Heart left ventricle (tissue), 16 donors: ENCODE measurements around the gene SHISA9. TPM values are rescaled to one million over a fixed set of nuclear protein-coding genes. Genes with fewer than 3 reads are reported as not detected.

Experiments
- ATAC-seq, 4 donors: fragments of 200-7000 bp; cut with Tn5 transposase; one replicate each; pipeline ENCODE4 v1.9.1; 2020 to 2022; ENCODE audit warnings: moderate library complexity in 4 of 4, mild to moderate bottlenecking in 3 of 4, moderate number of reproducible peaks in 1 of 4
- DNase-seq, 5 donors: peaks; one replicate each; pipeline ENCODE4 v3.0.0-alpha.2; 2020
- H3K27ac ChIP-seq, 12 donors: fragments of 200-600 bp; sonication (generic) in 4 of 12; one replicate each; pipeline versions ENCODE4 v1.5.0 to v1.8.0; 2016 to 2022; ENCODE audit warnings: mild to moderate bottlenecking in 2 of 12
- H3K27me3 ChIP-seq, 9 donors: fragments of 200-600 bp; sonication (generic) in 2 of 9; one replicate each; pipeline versions ENCODE4 v1.5.1 to v1.8.0; 2016 to 2022; ENCODE audit warnings: mild to moderate bottlenecking in 3 of 9
- H3K36me3 ChIP-seq, 9 donors: fragments of 200-600 bp; sonication (generic) in 2 of 9; one replicate each; pipeline versions ENCODE4 v1.5.0 to v1.8.0; 2018 to 2022; ENCODE audit warnings: mild to moderate bottlenecking in 2 of 9
- H3K4me1 ChIP-seq, 12 donors: fragments of 200-600 bp; sonication (generic) in 4 of 12; one replicate each; pipeline versions ENCODE4 v1.5.0 to v1.8.0; 2016 to 2022; ENCODE audit warnings: mild to moderate bottlenecking in 3 of 12
- H3K4me3 ChIP-seq, 12 donors: fragments of 200-600 bp; sonication (generic) in 4 of 12; one replicate each; pipeline versions ENCODE4 v1.5.0 to v1.8.0; 2017 to 2022; ENCODE audit warnings: mild to moderate bottlenecking in 9 of 12, moderate library complexity in 4 of 12
- H3K9me3 ChIP-seq, 12 donors: fragments of 200-600 bp; sonication (generic) in 4 of 12; one replicate each; pipeline versions ENCODE4 v1.5.0 to v1.8.0; 2016 to 2022; ENCODE audit warnings: mild to moderate bottlenecking in 1 of 12
- POLR2A ChIP-seq, 2 donors: fragments of 450-650 bp; IDR thresholded peaks; one replicate each; pipeline ENCODE4 v1.6.1; 2017; ENCODE audit warnings: antibody characterized with exemption in 2 of 2, mild to moderate bottlenecking in 2 of 2, moderate library complexity in 2 of 2
- WGBS, 4 donors: extraction: QIAGEN DNeasy Blood & Tissue Kit in 2 of 4; methylation state at CpG; one replicate each; pipeline versions ENCODE4 v1.1.5 to v1.1.7; 2013 to 2018; 5-methylcytosine and 5-hydroxymethylcytosine counted together
- intact Hi-C, 10 donors: fragments of 100-400 bp; cut with DNase I; formaldehyde crosslinking; loops; one replicate each; pipeline versions ENCODE4 v1.11.1 to v1.14.2; 2022
- polyA plus RNA-seq, 2 donors: library from polyadenylated mRNA; stranded (reverse); fragments of 200-250 nt; gene quantifications; one replicate each; pipeline ENCODE4 v1.2.3, GENCODE V29; 2013
- total RNA-seq, 9 donors: library from RNA; depleted of rRNA in 2 of 9; stranded (reverse); fragments of >200 nt in 2 of 9; fragmentation: NEBNext Ultra II Directional in 3 of 9; extraction: Animal tissue kit (Norgen Biotek cat#: 25700) in 3 of 9; gene quantifications; one replicate each; pipeline versions ENCODE4 v1.1.0 to v1.2.4, GENCODE V29; 2016 to 2023
- TF ChIP-seq, protein P1 (sequence below), 12 donors: fragments of 200-600 bp; sonication (generic) in 4 of 12; IDR thresholded peaks; one replicate each; pipeline versions ENCODE4 v1.5.0 to v1.8.0; 2018 to 2022; ENCODE audit warnings: antibody characterized with exemption in 12 of 12, mild to moderate bottlenecking in 5 of 12
- donor health status: ischemic (EF 13 %, LVEDD 7.1; RV severe dilation, severe dysfunction).
- donor health status: healthy with polysubstance abuse.
- donor health status: DM: no; HTN: yes; CAD: no.
- donor health status: DM: no; HTN: no; CAD: no.
- donor health status: ischemic (EF 25% LVEDD 6.9; RV normal size, moderate dysfunction).
- donor health status: ischemic (EF 25% LVEDD 5.7; RV mildly dilated, moderate dysfunction).
- donor health status: healthy.
- donor health status: DM: yes; HTN: yes; CAD: no.
- donor health status: ischemic (EF 35%, LVEDD 5.7; RV mildly dilated, moderate dysfunction).
- donor health status: nonischemic (EF 11% LVEDD 7.7; RV severe dilation, severe dysfunction).
- donor health status: DM: yes; HTN: yes; CAD: no.
- donor health status: PGD.
- donor health status: ischemic (EF 29% LVEDD 5.4; RV normal size, mild dysfunction).
- donor health status: nonischemic (EF 23%, LVEDD 6.1; RV moderate dilation, normal function).

The SHISA9 gene
- total and polyA plus RNA-seq, 11 donors = 0.08 to 0.83 (median 0.24) TPM; not detected in 1

DNA sequence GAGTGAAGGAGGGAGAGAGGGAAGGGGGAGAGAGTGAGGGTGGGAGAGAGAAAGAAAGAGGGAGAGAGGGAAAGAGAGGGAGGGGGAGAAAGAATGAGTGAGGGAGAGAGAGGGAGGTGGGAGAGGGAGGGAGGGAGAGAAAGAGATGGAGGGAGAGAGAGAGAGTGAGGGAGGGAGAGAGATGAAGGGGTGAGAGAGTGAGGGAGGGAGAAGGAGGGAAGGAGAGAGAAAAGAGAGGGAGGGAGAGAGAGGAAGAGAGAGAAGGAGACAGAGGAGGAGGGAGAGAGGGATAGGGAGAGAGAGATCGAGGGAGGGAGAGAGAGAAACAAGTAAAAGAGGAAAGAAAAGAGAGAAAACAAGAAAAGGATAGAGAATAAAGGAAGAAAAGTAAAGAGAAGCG is 225.7 kb downstream of the SHISA9 start:
- no peak overlapping the region for H3K4me3 ChIP-seq
- intact Hi-C loops = no loop called here
- peaks cover 0 to 13% (median 0%) of the 10 kb centered on the region in 9 donors for H3K27me3 ChIP-seq
- no peaks in the 10 kb centered on the region for H3K36me3 ChIP-seq
- no peak overlapping the region for H3K27ac ChIP-seq
- WGBS, 4 donors = 55 to 63% (median 62%) methylated on average over 2 of the region's 2 CpGs
- H3K4me1 ChIP-seq = no peaks in the 10 kb centered on the region
- TF ChIP-seq, protein P1, sequence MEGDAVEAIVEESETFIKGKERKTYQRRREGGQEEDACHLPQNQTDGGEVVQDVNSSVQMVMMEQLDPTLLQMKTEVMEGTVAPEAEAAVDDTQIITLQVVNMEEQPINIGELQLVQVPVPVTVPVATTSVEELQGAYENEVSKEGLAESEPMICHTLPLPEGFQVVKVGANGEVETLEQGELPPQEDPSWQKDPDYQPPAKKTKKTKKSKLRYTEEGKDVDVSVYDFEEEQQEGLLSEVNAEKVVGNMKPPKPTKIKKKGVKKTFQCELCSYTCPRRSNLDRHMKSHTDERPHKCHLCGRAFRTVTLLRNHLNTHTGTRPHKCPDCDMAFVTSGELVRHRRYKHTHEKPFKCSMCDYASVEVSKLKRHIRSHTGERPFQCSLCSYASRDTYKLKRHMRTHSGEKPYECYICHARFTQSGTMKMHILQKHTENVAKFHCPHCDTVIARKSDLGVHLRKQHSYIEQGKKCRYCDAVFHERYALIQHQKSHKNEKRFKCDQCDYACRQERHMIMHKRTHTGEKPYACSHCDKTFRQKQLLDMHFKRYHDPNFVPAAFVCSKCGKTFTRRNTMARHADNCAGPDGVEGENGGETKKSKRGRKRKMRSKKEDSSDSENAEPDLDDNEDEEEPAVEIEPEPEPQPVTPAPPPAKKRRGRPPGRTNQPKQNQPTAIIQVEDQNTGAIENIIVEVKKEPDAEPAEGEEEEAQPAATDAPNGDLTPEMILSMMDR (IDR thresholded peaks at IDR 0.05) = no peak
- peaks cover 0 to 6% (median 0%) of the 10 kb centered on the region in 12 donors for H3K9me3 ChIP-seq
- no peak for ATAC-seq
- DNase-seq = no peak

DNA sequence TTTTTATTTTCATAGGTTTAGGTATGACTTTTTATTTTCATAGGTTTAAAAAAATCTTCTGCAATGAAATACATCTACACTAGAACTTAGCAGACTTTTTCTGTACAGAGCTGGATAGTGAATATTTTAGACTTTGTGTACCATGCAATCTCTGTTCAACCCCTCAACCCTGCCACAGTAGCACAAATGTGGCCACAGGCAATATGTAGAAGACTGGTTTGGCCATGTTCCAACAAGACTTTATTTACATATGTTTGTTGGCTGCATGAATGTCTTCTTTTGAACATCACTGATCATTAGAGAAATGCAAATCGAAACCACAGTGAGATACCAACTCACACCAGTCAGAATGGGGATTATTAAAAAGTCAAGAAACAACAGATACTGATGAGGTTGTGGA is 229.2 kb downstream of the SHISA9 start:
- TF ChIP-seq, protein P1 (IDR thresholded peaks at IDR 0.05) = no peak
- TF ChIP-seq POLR2A (IDR thresholded peaks at IDR 0.05) = no peak
- no peak for ATAC-seq
- no peak for DNase-seq
- Histone ChIP-seq H3K27ac (no peak overlapping the region), H3K4me3 (no peak overlapping the region), H3K9me3 (peaks cover 0 to 14% (median 0%) of the 10 kb centered on the region in 12 donors), H3K4me1 (no peaks in the 10 kb centered on the region), H3K27me3 (peaks cover 0 to 13% (median 0%) of the 10 kb centered on the region in 9 donors), H3K36me3 (no peaks in the 10 kb centered on the region)
- intact Hi-C loops = no loop called here
- 44 to 54% (median 53%) methylated on average over 1 of the region's 1 CpG for WGBS, 4 donors

DNA sequence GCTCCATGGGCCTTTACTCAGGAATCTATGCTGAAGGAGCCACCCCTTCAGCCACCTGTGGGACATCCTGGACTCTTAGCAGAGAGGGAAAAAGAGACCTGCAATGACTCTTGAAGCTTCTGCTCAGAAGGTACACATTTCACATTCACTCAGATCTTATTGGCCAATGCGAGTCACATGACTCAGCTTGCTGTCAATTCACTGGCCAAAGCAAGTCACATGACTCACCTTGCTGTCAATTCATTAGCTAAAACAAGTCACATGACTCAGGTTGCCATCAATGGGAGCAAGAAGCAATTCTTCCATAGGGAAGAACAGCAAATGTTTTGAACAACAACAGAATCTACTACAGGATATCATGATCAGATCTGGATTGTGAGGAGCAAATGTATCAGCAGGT is 233.4 kb downstream of the SHISA9 start:
- no peak for ATAC-seq
- WGBS, 4 donors = 71 to 89% (median 83%) methylated on average over 1 of the region's 1 CpG
- Histone ChIP-seq H3K36me3 (no peaks in the 10 kb centered on the region), H3K9me3 (peaks cover 0 to 15% (median 0%) of the 10 kb centered on the region in 12 donors), H3K27me3 (peaks cover 0 to 4% (median 0%) of the 10 kb centered on the region in 9 donors), H3K4me1 (no peaks in the 10 kb centered on the region), H3K27ac (no peak overlapping the region), H3K4me3 (no peak overlapping the region)
- intact Hi-C loops = no loop called here
- TF ChIP-seq POLR2A (IDR thresholded peaks at IDR 0.05) = no peak
- TF ChIP-seq, protein P1 (IDR thresholded peaks at IDR 0.05) = no peak
- DNase-seq = no peak

DNA sequence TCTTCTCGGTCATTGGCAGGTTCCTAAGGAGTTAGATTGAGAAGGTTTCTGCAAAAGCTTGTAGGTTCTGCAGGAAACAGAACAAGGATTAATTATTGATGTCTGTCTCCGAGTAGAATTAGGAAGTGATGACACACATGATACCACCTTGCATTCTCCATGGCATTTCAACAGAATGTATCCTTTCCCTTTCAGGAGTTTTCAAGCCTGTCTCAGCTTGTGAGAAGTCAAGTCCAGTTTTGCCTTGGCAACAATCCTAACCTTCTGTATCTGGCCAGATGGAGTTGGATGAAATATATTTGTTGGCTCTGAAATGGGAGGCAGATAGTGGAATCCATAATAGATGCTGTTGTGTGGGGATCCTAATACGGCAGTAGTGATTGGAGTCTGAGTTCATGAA is 235.5 kb downstream of the SHISA9 start:
- intact Hi-C loops = no loop called here
- 54 to 74% (median 63%) methylated on average over 3 of the region's 3 CpGs for WGBS, 4 donors

DNA sequence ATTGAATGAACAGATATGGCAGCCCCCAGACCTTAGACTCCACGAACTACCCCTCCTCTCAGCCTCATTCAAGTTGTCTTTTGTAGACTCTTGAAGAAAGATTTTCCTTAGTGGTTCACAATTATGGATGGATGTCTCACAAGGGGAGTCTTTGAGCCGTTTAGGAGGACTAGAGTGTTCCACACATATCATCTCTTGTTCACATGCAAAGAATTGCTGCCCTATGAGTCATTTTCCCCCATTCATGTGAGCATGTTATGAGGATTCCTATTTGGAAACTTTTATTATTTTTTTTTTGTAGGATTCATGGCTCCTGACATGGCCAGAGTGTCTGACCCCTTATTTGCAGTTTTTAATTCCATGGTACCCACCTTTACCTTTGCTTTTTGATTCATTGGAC is 237.1 kb downstream of the SHISA9 start:
- no peak for ATAC-seq

More for the DNA sequence above, 235.5 kb downstream of the SHISA9 start:
- no peak for ATAC-seq
- Histone ChIP-seq H3K27ac (no peak overlapping the region), H3K9me3 (peaks cover 0 to 15% (median 0%) of the 10 kb centered on the region in 12 donors), H3K4me1 (no peaks in the 10 kb centered on the region), H3K36me3 (no peaks in the 10 kb centered on the region), H3K4me3 (no peak overlapping the region), H3K27me3 (no peaks in the 10 kb centered on the region)
- DNase-seq = no peak
- no peak for TF ChIP-seq POLR2A (IDR thresholded peaks at IDR 0.05)

More for the DNA sequence above, 237.1 kb downstream of the SHISA9 start:
- WGBS, 4 donors = 27 to 40% (median 30%) methylated on average over 2 of the region's 2 CpGs
- H3K36me3 ChIP-seq = no peaks in the 10 kb centered on the region
- H3K4me3 ChIP-seq = no peak overlapping the region
- DNase-seq = no peak
- intact Hi-C loops = no loop called here
- no peak overlapping the region for H3K27ac ChIP-seq
- H3K4me1 ChIP-seq = no peaks in the 10 kb centered on the region
- no peak for TF ChIP-seq POLR2A (IDR thresholded peaks at IDR 0.05)
- TF ChIP-seq, protein P1 (IDR thresholded peaks at IDR 0.05) = no peak
- H3K9me3 ChIP-seq = peaks cover 0 to 15% (median 0%) of the 10 kb centered on the region in 12 donors
- H3K27me3 ChIP-seq = no peaks in the 10 kb centered on the region
